NOMO-1 treated with dmso at 0.1 percent for 144 hours (cell line): ENCODE measurements around the gene ACAT2.
"Not testable (repeated sequence)": the region's sequence is repeated elsewhere in the genome, so short reads cannot be mapped to it uniquely, and the experiment has no call there.

Experiments used
- DNase-seq: peaks from one replicate; lab custom pipeline; 2025; ENCODE audit not compliant: unreplicated experiment; lab: John Stamatoyannopoulos, UW

The ACAT2 gene

DNA sequence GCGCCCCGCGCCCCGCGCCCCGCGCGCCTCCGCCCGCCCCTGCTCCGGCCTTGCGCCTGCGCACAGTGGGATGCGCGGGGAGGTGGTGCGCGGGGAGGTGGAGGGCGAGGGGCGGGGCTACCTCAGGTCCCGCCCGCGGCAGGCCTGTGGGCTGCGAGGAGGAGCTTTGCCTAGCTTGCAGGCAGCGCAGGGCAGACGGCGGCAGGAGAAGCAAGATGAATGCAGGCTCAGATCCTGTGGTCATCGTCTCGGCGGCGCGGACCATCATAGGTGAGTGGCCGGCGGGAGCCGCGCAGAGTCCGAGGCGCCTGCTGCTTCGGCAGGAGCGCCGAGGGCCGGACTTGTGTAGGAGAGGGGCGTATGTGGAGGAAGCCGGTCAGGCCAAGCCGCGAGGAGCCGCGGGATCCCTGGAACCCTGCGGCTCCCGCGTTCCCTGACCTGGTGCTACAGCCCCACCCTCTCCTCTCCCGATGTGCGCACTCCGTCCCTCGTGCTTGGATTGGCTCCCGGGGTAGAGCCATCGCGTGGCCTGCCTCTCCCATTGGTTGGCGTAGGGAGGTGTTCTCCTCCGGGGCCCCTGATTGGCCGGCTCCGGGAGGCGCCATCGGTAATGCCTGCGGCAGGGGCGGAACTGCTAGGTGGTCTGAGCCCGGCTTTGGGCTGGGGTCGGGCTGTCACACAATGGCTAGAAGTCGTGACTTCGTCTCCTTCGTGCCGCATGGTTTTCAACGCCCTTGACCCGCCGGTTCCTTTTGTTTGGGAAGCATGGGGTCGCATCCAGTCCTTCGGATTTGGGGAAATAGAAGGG, at the start of gene ACAT2:
ACAT2 (plus strand) TSS at position 173 of the 808 bp plus-strand sequence; CDS start at position 216, 43 bp downstream.
- DNase-seq = peak; percentile 92

DNA sequence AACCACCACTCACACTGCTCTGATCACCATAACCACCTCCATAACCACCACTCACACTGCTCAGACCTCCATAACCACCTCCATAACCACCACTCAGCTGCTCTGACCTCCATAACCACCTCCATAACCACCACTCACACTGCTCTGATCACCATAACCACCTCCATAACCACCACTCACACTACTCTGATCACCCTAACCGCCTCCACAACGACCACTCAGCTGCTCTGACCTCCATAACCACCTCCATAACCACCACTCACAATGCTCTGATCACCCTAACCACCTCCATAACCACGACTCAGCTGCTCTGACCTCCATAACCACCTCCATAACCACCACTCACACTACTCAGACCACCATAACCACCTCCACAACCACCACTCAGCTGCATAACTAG, 49.5 kb upstream of the ACAT2 start:
- DNase-seq = not testable (repeated sequence)

DNA sequence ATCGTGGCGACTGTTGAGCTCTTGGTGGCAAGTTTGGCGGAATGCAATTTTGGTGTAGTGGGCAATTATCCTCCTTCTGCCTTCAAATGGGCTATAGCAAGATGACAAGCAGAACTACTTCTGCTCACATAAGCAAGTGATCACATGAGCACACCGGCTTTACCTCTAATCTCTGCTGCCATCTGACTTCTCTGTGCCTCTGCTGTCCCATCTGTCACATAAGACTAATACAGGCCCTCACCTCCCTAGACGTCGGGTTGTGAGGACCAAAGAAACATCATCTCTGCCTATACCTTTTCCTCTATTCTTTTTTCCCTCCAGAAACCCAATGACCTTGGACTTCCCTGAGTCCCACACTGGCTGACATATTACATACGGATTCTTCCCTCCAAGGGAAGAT, 47.9 kb upstream of the ACAT2 start:
- DNase-seq = no peak

DNA sequence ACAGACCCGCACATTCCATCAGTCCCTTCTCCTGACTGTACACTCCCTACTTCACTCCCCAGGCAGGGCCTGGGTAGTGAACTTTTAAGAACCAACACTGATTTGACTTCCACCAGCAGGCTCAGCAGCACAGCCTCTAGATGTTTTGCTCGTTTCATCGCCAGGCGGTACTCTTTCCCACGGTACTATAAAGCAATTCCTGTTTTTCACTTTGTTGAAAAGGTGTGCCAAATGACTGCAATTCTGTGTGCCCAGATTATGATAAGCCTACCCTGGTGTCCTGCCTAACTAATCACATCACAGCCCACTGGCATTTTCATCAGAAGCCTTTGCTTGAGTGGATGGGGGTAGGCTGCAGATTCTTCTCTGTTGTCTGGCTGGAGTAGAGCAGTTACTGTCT, 47.4 kb upstream of the ACAT2 start:
- DNase-seq = no peak

DNA sequence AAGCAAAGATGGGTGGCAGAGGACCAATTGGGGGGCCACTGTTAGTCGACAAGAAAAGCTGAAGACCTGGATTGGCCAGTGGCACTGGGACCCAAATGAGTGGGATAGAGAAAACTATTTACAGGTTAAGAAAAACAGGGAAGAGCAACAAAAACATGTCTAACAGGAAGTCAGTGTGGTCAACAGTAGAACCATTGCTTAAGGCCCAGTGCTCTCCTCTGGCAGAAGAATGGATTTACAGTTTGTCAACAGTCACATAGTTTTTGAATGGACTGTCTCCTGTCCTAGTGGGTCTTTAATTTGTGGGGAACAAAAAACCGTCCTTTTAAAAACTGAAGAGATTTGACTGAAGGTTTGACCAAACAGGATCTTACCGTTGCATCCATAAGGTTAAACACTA, 46.7 kb upstream of the ACAT2 start:
- no peak for DNase-seq

DNA sequence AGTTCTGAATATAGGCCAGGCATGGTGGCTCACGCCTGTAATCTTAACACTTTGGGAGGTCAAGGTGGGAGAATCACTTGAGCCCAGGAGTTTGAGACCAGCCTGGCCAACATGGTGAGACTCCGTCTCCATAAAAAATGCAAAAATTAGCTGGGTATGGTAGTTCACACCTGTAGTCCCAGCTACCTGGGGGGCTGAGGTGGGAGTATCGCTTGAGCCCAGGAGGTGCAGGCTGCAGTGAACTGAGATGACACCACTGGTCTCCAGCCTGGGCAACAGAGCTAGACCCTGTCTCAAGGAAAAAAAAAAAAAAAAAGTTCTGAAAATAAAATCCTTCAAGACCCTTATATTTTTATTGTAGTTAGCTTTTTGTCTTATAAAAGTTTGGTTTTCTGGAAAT, 46.2 kb upstream of the ACAT2 start:
- DNase-seq = no peak

DNA sequence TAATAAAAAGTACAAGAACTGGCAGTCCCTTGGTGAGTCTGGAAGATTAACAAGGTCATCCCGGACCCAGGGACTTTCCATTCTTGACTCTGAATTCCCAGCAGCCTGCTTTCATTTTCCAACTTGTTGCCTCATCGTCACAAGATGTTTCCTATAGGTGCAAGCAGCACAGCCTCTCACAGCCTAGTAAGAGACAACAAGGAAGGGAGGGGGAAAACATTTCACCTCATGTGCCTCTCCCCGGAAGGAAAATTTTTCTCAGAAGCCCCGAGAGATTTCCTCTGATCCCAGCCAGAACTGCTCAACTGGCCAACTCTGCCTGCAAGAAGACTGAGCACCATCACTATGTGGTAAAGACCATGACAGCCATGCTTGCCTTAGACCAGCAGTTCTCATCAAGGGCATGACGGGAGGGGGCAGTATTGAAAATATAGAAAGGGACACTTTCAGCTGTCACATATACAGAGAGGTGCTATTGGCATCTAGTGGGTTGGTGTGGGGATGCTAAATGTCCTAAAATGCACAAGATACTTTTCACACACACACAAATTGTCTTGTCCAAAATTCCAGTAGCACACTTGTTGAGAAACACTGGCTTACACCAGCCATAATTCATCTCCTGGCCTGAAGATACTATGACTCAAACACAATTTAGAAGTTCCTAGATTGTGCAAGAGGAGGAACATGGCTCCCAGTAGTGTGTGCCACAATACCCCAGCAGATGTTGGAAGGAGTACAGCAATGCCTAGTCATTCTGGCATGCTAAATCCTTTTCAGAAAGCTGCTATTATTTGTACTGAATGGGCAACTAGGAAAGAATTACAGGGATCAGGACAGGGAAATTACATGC, 45.4 kb upstream of the ACAT2 start:
- peak; percentile 60 for DNase-seq

DNA sequence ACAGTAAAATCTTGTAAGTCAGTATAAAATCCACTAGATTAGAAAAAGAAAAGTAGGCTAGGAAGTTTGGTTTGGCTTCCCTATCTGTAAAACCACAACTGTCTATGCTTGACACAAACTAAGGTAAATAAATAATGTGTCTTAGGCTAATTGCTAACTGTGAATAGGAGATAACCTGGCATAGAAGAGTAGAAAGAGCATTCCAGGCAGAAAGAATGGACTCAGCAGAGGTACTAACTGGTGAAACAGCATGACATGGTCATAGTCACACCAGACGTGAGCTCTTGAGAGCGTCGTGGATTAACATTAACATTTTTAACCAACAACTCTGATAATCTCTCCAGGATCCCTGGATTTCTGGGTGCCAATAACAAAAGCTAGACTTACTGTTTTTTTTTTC, 43.2 kb upstream of the ACAT2 start:
- no peak for DNase-seq

DNA sequence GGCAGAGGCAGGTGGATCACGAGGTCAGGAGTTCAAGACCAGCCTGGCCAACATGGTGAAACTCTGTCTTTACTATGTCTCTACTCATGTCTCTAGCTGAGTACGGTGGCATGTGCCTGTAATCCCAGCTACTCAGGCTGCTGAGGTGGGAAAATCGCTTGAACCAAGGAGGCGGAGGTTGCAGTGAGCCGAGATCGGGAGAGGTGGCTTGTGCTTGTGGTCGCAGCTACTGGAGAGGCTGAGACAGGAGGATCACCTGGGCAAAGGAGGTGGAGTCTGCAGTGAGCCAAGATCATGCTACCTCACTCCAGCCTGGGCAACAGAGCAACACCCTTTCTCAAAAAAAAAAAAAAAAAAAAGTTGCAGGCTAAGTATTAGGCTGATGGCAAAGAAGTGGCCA, 42.6 kb upstream of the ACAT2 start:
- no peak for DNase-seq

DNA sequence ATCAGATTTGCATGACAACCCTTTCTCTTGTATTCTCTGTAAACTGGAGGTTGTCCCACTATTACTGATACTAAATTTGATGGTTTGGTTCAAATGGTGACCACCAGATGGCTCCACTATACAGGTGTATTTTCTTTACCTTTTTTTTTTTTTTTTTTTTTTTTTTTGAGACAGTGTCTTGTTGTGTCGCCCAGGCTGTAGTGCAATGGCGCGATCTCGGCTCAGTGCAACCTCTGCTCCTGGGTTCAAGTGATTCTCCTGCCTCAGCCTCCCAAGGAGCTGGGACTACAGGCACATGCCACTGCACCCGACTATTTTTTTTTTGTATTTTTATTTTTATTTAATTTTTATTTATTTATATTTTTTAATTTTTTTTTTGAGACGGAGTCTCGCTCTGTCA, 41.1 kb upstream of the ACAT2 start:
- no peak for DNase-seq

DNA sequence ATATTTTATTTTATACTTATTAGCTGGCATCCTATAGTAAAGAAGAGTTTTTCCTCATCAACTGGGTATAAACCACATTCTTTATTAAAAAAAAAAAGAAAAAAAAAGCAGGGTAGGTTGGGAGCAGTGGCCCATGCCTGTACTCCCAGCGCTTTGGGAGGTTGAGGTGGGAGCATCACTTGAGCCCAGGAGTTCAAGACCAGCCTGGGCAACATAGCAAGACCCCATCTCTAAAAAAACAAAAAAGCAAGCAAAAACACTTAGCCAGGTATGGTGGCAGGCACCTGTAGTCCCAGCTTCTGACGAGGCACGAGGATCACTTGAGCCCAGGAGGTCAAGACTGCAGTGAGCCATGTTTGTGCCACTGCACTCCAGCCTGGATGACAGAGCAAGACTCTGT, 39.9 kb upstream of the ACAT2 start:
- not testable (repeated sequence) for DNase-seq

DNA sequence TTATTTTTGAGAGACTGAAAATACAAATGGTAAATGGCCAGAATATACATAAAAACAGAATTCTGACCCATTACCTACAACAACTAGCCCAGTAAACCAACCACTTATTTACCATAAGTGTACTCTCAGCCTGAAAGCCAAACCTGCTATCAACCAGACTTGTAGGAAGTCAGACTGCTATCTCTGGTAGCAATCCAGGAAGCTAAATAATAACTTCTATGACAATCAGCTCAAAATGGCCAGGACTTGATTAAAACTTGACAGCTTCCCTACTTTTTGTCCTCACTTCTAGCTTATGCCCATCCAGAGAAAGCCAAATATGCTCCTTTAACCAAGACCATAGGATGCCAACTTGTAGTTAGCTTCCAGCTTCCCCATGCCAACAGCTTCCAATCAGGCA, 39.2 kb upstream of the ACAT2 start:
- DNase-seq = no peak

DNA sequence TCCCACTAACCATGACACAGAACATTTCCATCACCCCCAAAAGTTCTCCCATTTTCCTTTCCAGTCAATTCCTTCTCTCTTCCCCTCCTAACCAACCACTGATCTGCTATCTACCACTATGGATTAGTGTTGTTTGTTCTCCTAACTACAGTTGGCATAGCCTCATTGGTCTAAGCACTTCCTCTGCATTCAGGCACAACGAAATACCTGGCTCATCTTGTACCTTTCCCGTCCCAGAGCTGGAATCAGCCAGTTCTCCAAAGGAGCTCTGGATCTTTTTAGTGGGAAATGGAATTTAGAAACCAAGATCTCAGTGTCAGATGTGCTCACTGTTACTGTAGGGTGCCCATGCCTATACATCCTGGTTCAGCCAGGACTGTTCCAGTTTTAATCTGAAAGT, 38.6 kb upstream of the ACAT2 start:
- DNase-seq = no peak

DNA sequence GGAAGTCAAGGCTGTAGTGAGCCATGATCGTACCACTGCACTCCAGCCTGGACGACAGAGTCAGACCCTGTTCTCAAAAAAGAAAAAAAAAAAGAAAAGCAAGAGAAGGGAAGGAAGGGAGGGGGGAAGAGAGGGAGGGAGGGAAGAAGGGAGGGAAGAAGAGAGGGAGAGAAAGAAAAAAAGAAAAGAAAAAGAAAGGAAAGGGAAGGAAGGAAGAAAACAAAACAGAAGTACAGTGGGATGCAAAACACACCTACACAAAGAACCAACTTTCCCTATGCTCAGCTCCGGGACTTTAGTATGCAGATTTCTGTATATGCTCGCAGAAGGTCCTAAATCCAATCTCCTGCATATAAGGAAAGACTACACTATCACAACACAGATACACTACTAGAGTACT, 37.1 kb upstream of the ACAT2 start:
- no peak for DNase-seq

DNA sequence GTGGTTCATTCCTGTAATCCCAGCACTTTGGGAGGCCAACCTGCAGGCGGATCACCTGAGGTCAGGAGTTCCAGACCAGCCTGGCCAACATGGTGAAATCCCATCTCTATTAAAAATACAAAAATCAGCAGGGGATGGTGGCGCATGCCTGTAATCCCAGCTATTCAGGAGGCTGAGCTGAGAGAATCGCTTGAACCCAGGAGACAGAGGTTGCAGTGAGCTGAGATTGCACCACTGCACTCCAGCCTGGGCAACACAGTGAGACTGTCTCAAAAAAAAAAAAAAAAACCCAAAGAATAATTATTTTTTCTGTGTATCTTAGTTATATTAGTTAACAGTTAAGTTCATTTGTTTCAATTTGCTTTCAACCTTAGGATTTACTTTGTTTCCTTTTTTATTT, 36.6 kb upstream of the ACAT2 start:
- not testable (repeated sequence) for DNase-seq

DNA sequence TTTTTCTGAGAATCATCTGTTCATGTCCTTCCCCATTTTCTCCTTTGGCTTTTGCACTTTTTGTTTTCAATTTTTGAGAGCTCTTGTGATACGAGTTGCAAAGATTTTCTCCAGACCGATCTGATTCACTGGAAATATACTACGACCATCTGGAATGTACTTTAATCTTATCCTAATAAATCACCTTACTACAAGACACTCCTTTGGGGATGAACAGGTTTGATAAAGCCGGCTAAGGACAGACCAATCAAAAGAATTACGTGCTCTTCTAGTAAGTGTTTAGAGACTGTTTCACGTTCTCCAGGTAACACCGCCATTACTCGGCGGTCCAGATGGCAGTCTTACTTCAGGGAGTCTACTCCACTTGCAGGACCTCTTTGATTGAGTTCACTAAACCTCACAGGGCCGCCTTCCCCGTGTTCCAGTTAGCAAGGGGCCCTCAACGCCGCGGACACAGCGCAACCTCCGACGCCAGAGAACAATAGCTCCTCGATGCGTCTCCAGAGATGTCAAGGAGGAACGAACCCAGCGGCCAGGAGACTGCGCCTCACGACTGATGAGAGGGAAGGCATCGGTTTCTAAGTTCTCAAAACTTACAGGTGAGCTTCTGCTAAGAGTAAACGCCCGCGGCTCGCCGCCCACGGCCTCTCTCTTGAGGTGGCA, 35.5 kb upstream of the ACAT2 start:
- no peak for DNase-seq

DNA sequence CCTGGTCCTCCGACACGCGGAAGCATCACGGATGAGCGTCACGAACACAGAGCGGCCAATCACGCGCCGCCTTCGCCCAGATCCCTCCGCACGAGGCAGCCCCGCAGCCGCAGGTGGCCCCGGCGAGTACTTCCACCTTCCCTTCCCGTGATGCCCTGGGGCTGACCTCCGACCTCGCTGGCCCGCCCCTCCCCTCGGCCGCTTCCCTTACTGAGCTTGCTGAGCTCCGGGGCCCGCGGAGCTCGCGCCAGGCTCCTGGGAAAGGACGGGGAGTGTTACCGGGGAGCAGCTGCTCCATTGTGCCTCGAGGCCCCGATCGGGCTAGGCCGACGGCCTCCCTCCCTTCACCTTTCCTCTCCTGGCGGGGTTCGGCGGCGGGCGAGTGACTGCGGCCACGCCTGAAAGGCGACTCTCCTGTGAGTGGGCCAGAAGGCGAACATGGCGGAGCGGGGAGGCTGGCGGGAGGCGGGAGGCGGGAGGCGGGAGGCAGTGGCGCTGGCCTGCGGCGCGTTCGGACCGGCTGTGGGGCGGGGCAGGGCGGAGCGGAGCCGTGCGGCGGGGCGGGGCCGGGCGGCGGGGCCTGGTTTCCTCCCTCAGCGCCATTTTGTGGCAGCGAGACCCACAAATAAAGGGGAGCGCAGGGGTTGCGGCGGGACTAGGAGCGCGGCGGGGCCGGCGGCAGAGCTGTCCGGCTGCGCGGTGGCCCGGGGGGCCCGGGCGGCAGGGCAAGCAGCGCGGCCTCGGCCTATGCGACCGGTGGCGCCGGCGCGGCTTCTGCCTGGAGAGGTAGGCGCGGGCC, 34.7 kb upstream of the ACAT2 start, which contains the start of gene WTAP:
WTAP (plus strand) TSS at position 589 of the 799 bp plus-strand sequence. CDS start 8,760 bp downstream, outside the sequence.
- DNase-seq = peak; percentile 95

DNA sequence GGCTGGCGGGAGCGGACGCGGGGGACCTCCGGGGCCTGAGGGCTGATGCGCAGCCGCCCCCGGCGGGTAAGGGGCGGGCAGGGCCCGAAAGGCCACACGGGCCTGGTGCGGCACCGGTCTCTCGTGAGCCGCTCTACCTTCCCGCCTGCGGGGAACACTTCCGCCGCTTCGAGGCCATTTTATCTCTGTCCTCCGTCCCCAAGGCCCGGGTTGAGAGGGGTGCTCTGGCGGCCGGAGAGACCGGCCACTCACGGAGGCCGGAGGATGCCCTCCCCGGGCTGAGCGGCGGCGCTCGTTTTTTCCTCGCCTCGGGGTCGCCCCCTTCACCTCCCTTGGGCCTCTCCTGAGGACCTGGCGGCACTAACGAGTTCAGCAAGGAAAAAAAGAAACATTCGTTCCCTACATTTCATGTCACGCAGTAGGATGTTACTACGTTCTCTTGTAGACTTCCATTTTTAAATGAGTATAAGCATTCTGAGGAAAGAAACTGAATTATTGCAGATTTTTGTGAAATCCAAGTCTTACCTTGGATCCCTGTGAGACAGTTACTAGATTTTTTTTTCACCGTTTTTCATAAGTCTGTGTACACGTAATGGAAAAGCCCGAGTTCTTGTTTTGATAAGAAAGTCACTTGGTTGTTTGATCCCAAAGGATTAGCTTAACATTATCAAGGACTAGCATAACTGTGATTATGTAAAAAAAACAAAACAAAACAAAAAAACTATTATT, 34.0 kb upstream of the ACAT2 start:
- DNase-seq = peak; percentile 22

DNA sequence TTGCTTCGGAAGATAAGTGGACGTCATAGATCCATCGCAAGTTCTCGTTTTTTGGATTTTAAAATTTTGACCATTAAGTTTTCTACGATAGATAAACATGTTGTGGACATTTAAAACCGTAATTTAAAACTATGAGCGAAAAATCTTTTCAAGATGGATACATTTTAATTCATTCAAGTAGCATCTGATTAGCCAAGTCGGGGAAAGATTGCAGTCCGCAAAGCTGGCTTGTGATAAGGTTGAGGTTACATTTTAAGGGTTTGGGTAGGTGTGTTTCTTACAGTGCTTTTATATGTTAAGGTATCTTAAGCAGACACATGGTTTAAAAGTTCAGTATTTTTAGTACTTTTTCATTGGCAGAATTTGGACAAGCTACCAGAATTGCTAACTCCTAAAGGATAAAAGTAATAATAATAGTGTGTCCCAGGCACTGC, 33.3 kb upstream of the ACAT2 start:
- DNase-seq = no peak
